K562 (cell line): ENCODE results near the gene TMEM273. TPM values are rescaled to one million over a fixed set of nuclear protein-coding genes. Genes with fewer than 3 reads are reported as not detected.

Experiments
- ARNT ChIP-seq, 2 experiments: fragments of 450-650 bp; IDR thresholded peaks; 2 replicates each; pipeline ENCODE4 v1.6.1; 2016; ENCODE audit warnings: mild to moderate bottlenecking in 1 of 2
- BHLHE40 ChIP-seq: IDR thresholded peaks from 2 replicates; pipeline ENCODE4 v1.6.1; 2011; ENCODE audit warnings: low read length, improper control_type of control experiment
- CBFA2T3 ChIP-seq: fragments of 450-650 bp; IDR thresholded peaks from 2 replicates; pipeline ENCODE4 v1.6.1; 2017
- CBX2 ChIP-seq: fragments of 200-600 bp; sonication (generic); IDR thresholded peaks from one replicate; pipeline ENCODE4 v1.6.1; 2012; ENCODE audit warnings: mild to moderate bottlenecking, low read length, inconsistent platforms; ENCODE audit not compliant: insufficient read depth, poor library complexity, severe bottlenecking
- ELF1 ChIP-seq: fragments of 200-800 bp; sonication (Bioruptor generic); IDR thresholded peaks from 2 replicates; pipeline ENCODE4 v1.6.1; 2016; ENCODE audit warnings: missing genetic modification characterization, missing compliant biosample characterization
- FOS ChIP-seq: IDR thresholded peaks from 3 replicates; pipeline ENCODE4 v1.6.1; 2011; ENCODE audit not compliant: insufficient read length; ENCODE audit errors: extremely low read depth
- FOXM1 ChIP-seq, 2 experiments: fragments of 450-650 bp in 1 of 2; sonication (generic) in 1 of 2; formaldehyde crosslinking in 1 of 2; IDR thresholded peaks; 2 replicates each; pipeline versions ENCODE4 v1.6.1 to v1.9.0; 2017 to 2022; ENCODE audit warnings: low read depth in 2 of 2, mild to moderate bottlenecking in 2 of 2, missing genetic modification reagents in 1 of 2, moderate library complexity in 1 of 2
- GTF2F1 ChIP-seq: IDR thresholded peaks from 2 replicates; pipeline ENCODE4 v1.6.1; 2011; ENCODE audit warnings: low read depth, low read length, improper control_type of control experiment
- HMG20A ChIP-seq: fragments of 450-650 bp; formaldehyde crosslinking; conservative IDR thresholded peaks from 2 replicates; pipeline ENCODE4 v1.4.0; 2020; ENCODE audit warnings: mild to moderate bottlenecking, mixed read lengths
- KDM2B ChIP-seq: fragments of 250-450 bp; sonication (Bioruptor Pico); IDR thresholded peaks from 2 replicates; pipeline ENCODE4 v1.8.0; 2021; ENCODE audit warnings: mild to moderate bottlenecking, moderate library complexity
- NCOA2 ChIP-seq, 2 experiments: fragments of 450-650 bp; IDR thresholded peaks; 2 replicates each; pipeline ENCODE4 v1.6.1; 2018; ENCODE audit warnings: mild to moderate bottlenecking in 2 of 2, moderate library complexity in 1 of 2; ENCODE audit not compliant: partially characterized antibody in 2 of 2
- NFIC ChIP-seq: fragments of 450-650 bp; IDR thresholded peaks from 2 replicates; pipeline ENCODE4 v1.6.1; 2017; ENCODE audit warnings: mild to moderate bottlenecking, inconsistent platforms
- POLR3A ChIP-seq: IDR thresholded peaks from 2 replicates; pipeline ENCODE4 v1.6.1; 2011; ENCODE audit warnings: borderline replicate concordance, mild to moderate bottlenecking, moderate library complexity; ENCODE audit not compliant: insufficient read length, insufficient read depth; ENCODE audit errors: extremely low read depth
- PRMT5 ChIP-seq: sonication (generic); formaldehyde crosslinking; IDR thresholded peaks from 2 replicates; pipeline ENCODE4 v1.5.0; 2020; ENCODE audit warnings: missing genetic modification reagents
- RBM25 ChIP-seq: fragments of 200-400 bp; formaldehyde crosslinking; IDR thresholded peaks from 2 replicates; pipeline ENCODE4 v1.6.1; 2018; ENCODE audit warnings: low read length, low read depth, moderate library complexity; ENCODE audit not compliant: severe bottlenecking
- SMAD4 ChIP-seq: fragments of 250-450 bp; sonication (Bioruptor Pico); conservative IDR thresholded peaks from 2 replicates; pipeline ENCODE4 v1.8.0; 2021; ENCODE audit warnings: inconsistent platforms, mild to moderate bottlenecking, moderate library complexity
- TARDBP ChIP-seq: fragments of 450-650 bp; IDR thresholded peaks from 2 replicates; pipeline ENCODE4 v1.6.1; 2016
- TCF3 ChIP-seq: sonication (generic); formaldehyde crosslinking; IDR thresholded peaks from 2 replicates; pipeline ENCODE4 v1.4.0; 2020; ENCODE audit warnings: mild to moderate bottlenecking, missing genetic modification reagents
- TCFL5 ChIP-seq: fragments of 250-450 bp; sonication (Bioruptor Pico); conservative IDR thresholded peaks from 2 replicates; pipeline ENCODE4 v1.6.1; 2021; ENCODE audit warnings: mild to moderate bottlenecking, moderate library complexity, matching md5 sums
- WHSC1 ChIP-seq: IDR thresholded peaks from one replicate; pipeline ENCODE4 v1.6.1; 2012; ENCODE audit warnings: low read length, control low read depth, inconsistent platforms
- ZNF224 ChIP-seq: sonication (generic); formaldehyde crosslinking; IDR thresholded peaks from 2 replicates; pipeline ENCODE4 v1.8.0; 2022; ENCODE audit warnings: mild to moderate bottlenecking, missing genetic modification reagents
- ZNF277 ChIP-seq: fragments of 250-450 bp; sonication (Bioruptor Pico); IDR thresholded peaks from 2 replicates; pipeline ENCODE4 v1.8.0; 2022; ENCODE audit warnings: inconsistent platforms, mild to moderate bottlenecking, moderate library complexity, borderline replicate concordance
- ZNF384 ChIP-seq: IDR thresholded peaks from 2 replicates; pipeline ENCODE4 v1.6.1; 2012; ENCODE audit warnings: low read depth, low read length, improper control_type of control experiment
- ZNF41 ChIP-seq: fragments of 250-450 bp; sonication (Bioruptor Pico); conservative IDR thresholded peaks from 2 replicates; pipeline ENCODE4 v1.4.0; 2020; ENCODE audit warnings: mild to moderate bottlenecking
- ZNF76 ChIP-seq: fragments of 250-450 bp; sonication (Bioruptor Pico); IDR thresholded peaks from 2 replicates; pipeline ENCODE4 v1.4.0; 2020; ENCODE audit warnings: mild to moderate bottlenecking, moderate library complexity, borderline replicate concordance
- polyA plus RNA-seq, 8 experiments: library from polyadenylated mRNA; depleted of rRNA in 4 of 8; stranded (reverse) in 5 of 8; unstranded in 3 of 8; fragments of >200 nt; fragmentation: Nextera tagmentation in 2 of 8; fragmentation: Illumina TruSeq in 1 of 8; extraction: Ambion mirVana in 2 of 8; extraction: Trizol in 1 of 8; gene quantifications; 2 replicates each; pipeline versions ENCODE4 v1.2.1 to v1.2.3, GENCODE V29; 2011 to 2014; ENCODE audit warnings: inconsistent platforms in 1 of 8, missing spikeins in 1 of 8
- total RNA-seq, 7 experiments: library from RNA; depleted of rRNA in 6 of 7; stranded (reverse); fragments of >200 nt in 6 of 7; fragmentation: Illumina TruSeq in 2 of 7; extraction: Trizol in 2 of 7; gene quantifications; 2 replicates each; pipeline versions ENCODE4 v1.2.1 to v1.2.3, GENCODE V29; 2011 to 2021; ENCODE audit warnings: low replicate concordance in 1 of 7
- TF ChIP-seq, protein P1 (sequence below): fragments of 250-450 bp; sonication (Bioruptor Pico); IDR thresholded peaks from 2 replicates; pipeline ENCODE4 v1.5.0; 2020; ENCODE audit warnings: mild to moderate bottlenecking, borderline replicate concordance

The TMEM273 gene
- total and polyA plus RNA-seq, 9 of the 15 experiments (the other 6 are each of a cell fraction or from before 2014, with no cell fraction given) = 39.2 to 131 (median 95.6) TPM

DNA sequence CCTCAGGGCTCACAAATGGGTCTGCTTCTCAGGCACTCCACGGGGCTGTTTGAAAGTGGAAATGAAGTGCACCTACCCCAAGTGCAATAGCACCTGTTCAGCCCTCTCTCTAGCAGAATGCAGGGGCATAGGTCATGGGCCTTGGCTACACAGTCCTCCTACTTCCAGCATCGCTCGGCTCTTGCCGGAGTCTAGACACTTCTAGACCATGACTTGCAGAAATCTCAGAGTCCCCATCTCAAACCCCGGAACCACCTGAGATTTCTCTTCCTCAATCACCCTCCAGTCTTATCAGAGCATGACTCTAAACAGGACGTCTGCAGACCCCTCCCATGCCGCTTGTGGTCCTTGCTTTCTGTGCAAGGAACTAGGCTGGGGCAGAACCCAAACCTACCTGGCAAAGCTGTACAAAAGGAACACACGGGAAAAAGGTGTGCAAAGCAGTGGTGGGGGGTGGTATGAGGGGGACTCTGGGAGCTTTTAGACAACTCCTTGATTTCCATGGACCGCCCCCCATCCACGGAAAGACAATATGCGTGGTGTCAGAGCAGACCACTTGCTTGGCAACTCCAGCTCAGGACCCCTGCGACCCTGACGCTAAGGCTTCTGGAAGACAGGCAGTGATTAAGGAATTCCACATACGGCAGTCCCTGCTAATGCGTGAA lies 13.8 kb downstream of the TMEM273 start (continued):
- TF ChIP-seq ZNF224 (no peak), ZNF384 (no peak), BHLHE40 (0 out of 2 replicates have a peak, but pooled peaks have one; percentile 18), HMG20A (no peak), ARNT (IDR thresholded peaks at IDR 0.05) (peak in 1 of 2 experiments; percentile 93; a peak in 2 of 4 replicates), FOXM1 (IDR thresholded peaks at IDR 0.05; ENCODE audit: low read depth) (peak; percentile 11; the same call in 1 of the 2 replicates), FOXM1 (CRISPR knock-in tag; IDR thresholded peaks at IDR 0.05; ENCODE audit: low read depth) (no peak), WHSC1 (no peak), TCFL5 (CRISPR knock-in tag) (no peak), NCOA2 (IDR thresholded peaks at IDR 0.05; ENCODE audit: partially characterized antibody in 2 of 2) (no peak), KDM2B (CRISPR knock-in tag) (no peak), ZNF277 (CRISPR knock-in tag) (no peak), POLR3A (no peak), ELF1 (tag) (no peak; the same call in 1 of the 2 replicates), ZNF76 (CRISPR knock-in tag) (no peak), TARDBP (no peak), SMAD4 (CRISPR knock-in tag) (peak; percentile 85), PRMT5 (CRISPR knock-in tag) (no peak), CBX2 (no peak), CBFA2T3 (peak; percentile 69), ZNF41 (CRISPR knock-in tag) (no peak), FOS (no peak), TCF3 (CRISPR knock-in tag) (0 out of 2 replicates have a peak, but pooled peaks have one; percentile 11), RBM25 (no peak), NFIC (peak; percentile 29; the same call in 1 of the 2 replicates), GTF2F1 (no peak)
- TF ChIP-seq, protein P1, sequence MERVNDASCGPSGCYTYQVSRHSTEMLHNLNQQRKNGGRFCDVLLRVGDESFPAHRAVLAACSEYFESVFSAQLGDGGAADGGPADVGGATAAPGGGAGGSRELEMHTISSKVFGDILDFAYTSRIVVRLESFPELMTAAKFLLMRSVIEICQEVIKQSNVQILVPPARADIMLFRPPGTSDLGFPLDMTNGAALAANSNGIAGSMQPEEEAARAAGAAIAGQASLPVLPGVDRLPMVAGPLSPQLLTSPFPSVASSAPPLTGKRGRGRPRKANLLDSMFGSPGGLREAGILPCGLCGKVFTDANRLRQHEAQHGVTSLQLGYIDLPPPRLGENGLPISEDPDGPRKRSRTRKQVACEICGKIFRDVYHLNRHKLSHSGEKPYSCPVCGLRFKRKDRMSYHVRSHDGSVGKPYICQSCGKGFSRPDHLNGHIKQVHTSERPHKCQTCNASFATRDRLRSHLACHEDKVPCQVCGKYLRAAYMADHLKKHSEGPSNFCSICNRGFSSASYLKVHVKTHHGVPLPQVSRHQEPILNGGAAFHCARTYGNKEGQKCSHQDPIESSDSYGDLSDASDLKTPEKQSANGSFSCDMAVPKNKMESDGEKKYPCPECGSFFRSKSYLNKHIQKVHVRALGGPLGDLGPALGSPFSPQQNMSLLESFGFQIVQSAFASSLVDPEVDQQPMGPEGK (CRISPR knock-in tag) = no peak
